MV-4-11 (cell line): ENCODE measurements around the gene UBR1.
A peak's percentile ranks its signal among the peaks of the same experiment; 100 is the strongest.
"Not testable (repeated sequence)": the region's sequence is repeated elsewhere in the genome, so short reads cannot be mapped to it uniquely, and the experiment has no call there.

Experiments used
- DNase-seq: peaks from one replicate; lab custom pipeline; 2025; lab: John Stamatoyannopoulos, UW

The UBR1 gene

GRCh38 chr15:42974202-42974862 lies 131.5 kb downstream of the UBR1 start:
- DNase-seq, result no peak

- DNase-seq, result no peak
Measured at GRCh38 chr15:42973114-42973513, 132.7 kb downstream of the UBR1 start.

- no peak for DNase-seq
Measured at GRCh38 chr15:42971830-42972229, 134.0 kb downstream of the UBR1 start.

GRCh38 chr15:42964476-42964875 lies 141.4 kb downstream of the UBR1 start:
- no peak for DNase-seq

- no peak for DNase-seq
Measured at GRCh38 chr15:42955518-42955917, 150.3 kb downstream of the UBR1 start.

- no peak for DNase-seq
Measured at GRCh38 chr15:42954291-42954690, 151.5 kb downstream of the UBR1 start.

- DNase-seq, result not testable (repeated sequence)
Measured at GRCh38 chr15:42948898-42949297, 156.9 kb downstream of the UBR1 start.

- no peak for DNase-seq
Measured at GRCh38 chr15:42940527-42940926, 165.3 kb downstream of the UBR1 start.

GRCh38 chr15:42939841-42940240 lies 166.0 kb downstream of the UBR1 start:
- DNase-seq, result no peak

GRCh38 chr15:42937143-42937542 lies 168.7 kb downstream of the UBR1 start:
- no peak for DNase-seq

GRCh38 chr15:42933886-42934667 lies 171.8 kb downstream of the UBR1 start:
- DNase-seq, result no peak

GRCh38 chr15:42932833-42933515 lies 172.9 kb downstream of the UBR1 start:
- DNase-seq, result no peak

GRCh38 chr15:42931702-42932486 lies 173.9 kb downstream of the UBR1 start:
- DNase-seq, result no peak

GRCh38 chr15:42929306-42929848 lies 176.5 kb downstream of the UBR1 start:
- DNase-seq, result no peak

- no peak for DNase-seq
Measured at GRCh38 chr15:42921342-42921731, 184.5 kb downstream of the UBR1 start.

GRCh38 chr15:42920519-42921341 lies 185.1 kb downstream of the UBR1 start, which contains the start of gene TTBK2:
Gene TTBK2 (minus strand): TSS chr15:42920778. CDS start chr15:42878617, 42,161 bp downstream.
- peak; percentile 99 for DNase-seq

GRCh38 chr15:42919799-42920518 lies 185.9 kb downstream of the UBR1 start:
- DNase-seq, result peak; percentile 38

GRCh38 chr15:42919308-42919707 lies 186.5 kb downstream of the UBR1 start:
- DNase-seq, result no peak

- no peak for DNase-seq
Measured at GRCh38 chr15:42918047-42918446, 187.8 kb downstream of the UBR1 start.

GRCh38 chr15:42915654-42916315 lies 190.1 kb downstream of the UBR1 start:
- peak; percentile 36 for DNase-seq
